ENCODE measurements around the gene MLLT3. TPM values are rescaled to one million over a fixed set of nuclear protein-coding genes. Genes with fewer than 3 reads are reported as not detected.
A peak's percentile ranks its signal among the peaks of the same experiment; 100 is the strongest.
"Not testable (repeated sequence)": the region's sequence is repeated elsewhere in the genome, so short reads cannot be mapped to it uniquely, and the experiment has no call there.

MLLT3 gene
- total and polyA plus RNA-seq, 8 donors = 6.5 to 48.7 (median 24.4) TPM

DNA sequence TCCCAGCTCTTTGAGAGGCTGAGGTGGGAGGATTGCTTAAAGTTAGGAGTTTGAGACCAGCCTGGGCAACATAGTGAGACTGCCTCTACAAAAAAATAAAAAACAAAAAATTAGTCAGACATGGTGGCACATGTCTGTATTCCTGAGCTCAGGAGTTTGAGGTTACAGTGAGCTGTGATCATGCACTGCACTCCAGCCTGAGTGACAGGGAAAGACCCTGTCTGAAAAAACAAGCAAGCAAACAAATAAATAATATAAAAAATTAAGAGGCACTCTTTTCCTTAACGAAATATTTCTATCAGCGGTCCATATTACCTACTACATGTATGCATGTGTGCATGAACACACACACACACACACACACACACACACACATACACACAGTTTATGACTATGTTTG lies 40.8 kb upstream of the MLLT3 start:
- DNase-seq = no peak
- intact Hi-C loops (cut with DNase I; ENCODE audit: low total_unique reads) = no loop called here
- no peak for TF ChIP-seq CTCF (IDR thresholded peaks at IDR 0.05)
- no peak for TF ChIP-seq POLR2AphosphoS5 (IDR thresholded peaks at IDR 0.05)
- TF ChIP-seq EP300 (IDR thresholded peaks at IDR 0.05) = no peak
- TF ChIP-seq POLR2A (IDR thresholded peaks at IDR 0.05) = no peak
- H3K4me1 ChIP-seq = peaks cover 3 to 20% (median 7%) of the 10 kb centered on the region in 4 donors
- no peak overlapping the region for H3K4me3 ChIP-seq
- no peaks in the 10 kb centered on the region for H3K27me3 ChIP-seq
- H3K36me3 ChIP-seq = no peaks in the 10 kb centered on the region
- no peak overlapping the region for H3K27ac ChIP-seq
- WGBS, 5 donors = 90 to 98% (median 97%) methylated on average over 2 of the region's 2 CpGs
- no peaks in the 10 kb centered on the region for H3K9me3 ChIP-seq

GRCh38 chr9:20662156-20662555 lies 39.9 kb upstream of the MLLT3 start:
- no peak for DNase-seq
- no peaks in the 10 kb centered on the region for H3K36me3 ChIP-seq
- intact Hi-C loops (cut with DNase I; ENCODE audit: low total_unique reads) = no loop called here
- no peaks in the 10 kb centered on the region for H3K9me3 ChIP-seq
- peaks cover 3 to 20% (median 7%) of the 10 kb centered on the region in 4 donors for H3K4me1 ChIP-seq
- WGBS, 5 donors = 55 to 73% (median 60%) methylated on average over 3 of the region's 3 CpGs
- H3K4me3 ChIP-seq = no peak overlapping the region
- no peak for TF ChIP-seq POLR2AphosphoS5 (IDR thresholded peaks at IDR 0.05)
- TF ChIP-seq CTCF (IDR thresholded peaks at IDR 0.05) = no peak
- no peak for TF ChIP-seq EP300 (IDR thresholded peaks at IDR 0.05)
- TF ChIP-seq POLR2A (IDR thresholded peaks at IDR 0.05) = no peak
- H3K27ac ChIP-seq = no peak overlapping the region
- no peaks in the 10 kb centered on the region for H3K27me3 ChIP-seq

DNA sequence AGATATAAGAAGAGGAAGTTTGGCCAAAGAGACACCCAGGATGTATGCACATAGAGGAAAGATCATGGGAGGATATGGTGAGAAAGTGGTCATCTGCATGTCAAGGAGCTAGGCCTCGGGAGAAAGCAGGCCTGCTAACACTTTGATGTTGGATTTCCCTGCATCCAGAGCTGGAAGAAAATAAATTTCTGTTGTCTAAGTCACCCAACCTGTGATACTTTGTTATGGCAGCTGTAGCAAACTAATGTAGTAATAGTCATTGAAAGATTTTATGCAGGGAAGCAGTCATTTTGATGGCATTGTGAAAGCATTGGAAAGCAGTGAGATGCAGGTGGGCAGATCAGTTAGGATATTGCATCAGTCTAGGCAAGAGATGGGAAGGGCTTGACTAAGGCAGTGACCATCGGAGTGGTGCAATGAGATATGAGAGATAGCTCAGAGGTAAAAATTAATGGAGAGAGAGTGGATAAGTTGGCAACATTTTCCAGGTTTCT lies 37.2 kb upstream of the MLLT3 start:
- 68 to 90% (median 85%) methylated on average over 2 of the region's 2 CpGs for WGBS, 5 donors
- Histone ChIP-seq H3K27ac (no peak overlapping the region), H3K27me3 (no peaks in the 10 kb centered on the region), H3K4me1 (peaks cover 3 to 20% (median 7%) of the 10 kb centered on the region in 4 donors), H3K9me3 (no peaks in the 10 kb centered on the region), H3K36me3 (no peaks in the 10 kb centered on the region), H3K4me3 (peak overlapping the region in 2 of 4 donors; percentile 55 to 56)
- no peak for DNase-seq
- TF ChIP-seq CTCF (IDR thresholded peaks at IDR 0.05) (no peak), POLR2A (IDR thresholded peaks at IDR 0.05) (no peak), POLR2AphosphoS5 (IDR thresholded peaks at IDR 0.05) (no peak), EP300 (IDR thresholded peaks at IDR 0.05) (no peak)
- intact Hi-C loops (cut with DNase I; ENCODE audit: low total_unique reads) = no loop called here

DNA sequence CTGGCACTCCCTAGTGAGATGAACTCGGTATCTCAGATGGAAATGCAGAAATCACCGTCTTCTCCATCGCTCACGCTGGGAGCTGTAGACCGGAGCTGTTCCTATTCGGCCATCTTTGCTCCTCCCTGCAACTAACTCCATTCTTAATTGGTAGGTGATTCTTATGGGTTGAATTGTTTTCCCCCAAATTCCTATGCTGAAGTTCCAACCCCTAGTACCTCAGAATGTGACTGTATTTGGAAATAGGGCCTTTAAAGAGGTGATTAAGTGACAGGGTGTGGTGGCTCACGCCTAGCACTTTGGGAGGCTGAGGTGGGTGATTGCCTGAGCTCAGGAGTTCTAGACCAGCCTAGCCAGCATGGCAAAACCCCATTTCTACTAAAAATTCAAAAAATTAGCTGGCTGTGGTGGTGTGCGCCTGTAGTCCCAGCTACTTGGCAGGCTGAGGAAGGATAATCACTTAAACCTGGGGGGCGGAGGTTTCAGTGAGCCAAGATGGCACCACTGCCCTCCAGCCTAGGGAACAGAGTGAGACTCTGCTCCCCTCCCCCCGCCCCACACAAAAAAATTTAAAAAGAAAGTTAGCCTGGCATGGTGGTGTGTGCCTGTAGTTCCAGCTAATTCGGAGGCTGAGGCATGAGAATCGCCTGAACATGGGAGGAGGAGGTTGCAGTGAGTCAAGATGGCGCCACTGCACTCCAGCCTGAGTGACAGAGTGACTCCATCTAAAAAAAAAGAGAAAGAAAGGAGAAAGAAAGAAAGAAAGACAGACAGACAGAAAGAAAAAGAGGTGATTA lies 36.6 kb upstream of the MLLT3 start:
- 57 to 73% (median 58%) methylated on average over 12 to 13 of the region's 13 CpGs for WGBS, 5 donors
- DNase-seq = peak in 1 of 2 donors; percentile 29
- H3K4me1 ChIP-seq = peaks cover 3 to 20% (median 7%) of the 10 kb centered on the region in 4 donors
- H3K27ac ChIP-seq = peak overlapping the region in 4 of 5 donors; percentile 46 to 70 (median 63)
- H3K4me3 ChIP-seq = peak overlapping the region; percentile 42 to 56 (median 50)
- no peaks in the 10 kb centered on the region for H3K36me3 ChIP-seq
- intact Hi-C loops (cut with DNase I; ENCODE audit: low total_unique reads) = no loop called here
- TF ChIP-seq CTCF (IDR thresholded peaks at IDR 0.05) = no peak
- TF ChIP-seq POLR2A (IDR thresholded peaks at IDR 0.05) = no peak
- TF ChIP-seq POLR2AphosphoS5 (IDR thresholded peaks at IDR 0.05) = no peak
- no peak for TF ChIP-seq EP300 (IDR thresholded peaks at IDR 0.05)
- no peaks in the 10 kb centered on the region for H3K9me3 ChIP-seq
- H3K27me3 ChIP-seq = no peaks in the 10 kb centered on the region

DNA sequence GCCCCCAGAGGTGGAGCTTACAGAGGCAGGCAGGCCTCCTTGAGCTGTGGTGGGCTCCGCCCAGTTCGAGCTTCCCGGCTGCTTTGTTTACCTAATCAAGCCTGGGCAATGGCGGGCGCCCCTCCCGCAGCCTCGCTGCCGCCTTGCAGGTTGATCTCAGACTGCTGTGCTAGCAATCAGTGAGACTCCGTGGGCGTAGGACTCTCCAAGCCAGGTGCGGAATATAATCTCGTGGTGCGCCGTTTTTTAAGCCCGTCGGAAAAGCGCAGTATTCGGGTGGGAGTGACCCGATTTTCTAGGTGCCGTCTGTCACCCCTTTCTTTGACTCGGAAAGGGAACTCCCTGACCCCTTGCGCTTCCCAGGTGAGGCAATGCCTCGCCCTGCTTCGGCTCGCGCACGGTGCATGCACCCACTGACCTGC lies 36.0 kb upstream of the MLLT3 start:
- Histone ChIP-seq H3K4me1 (peaks cover 3 to 20% (median 7%) of the 10 kb centered on the region in 4 donors), H3K4me3 (peak overlapping the region; percentile 42 to 56 (median 50)), H3K27ac (peak overlapping the region; percentile 3 to 70 (median 60))
- intact Hi-C loops (cut with DNase I; ENCODE audit: low total_unique reads); H3K27me3 ChIP-seq; H3K36me3 ChIP-seq; H3K9me3 ChIP-seq: not testable (repeated sequence)
- WGBS, 5 donors = 11 to 37% (median 32%) methylated on average over 12 to 19 of the region's 27 CpGs
- peak in 1 of 2 donors; percentile 43 for DNase-seq
